ENCODE measurements around the gene TAGLN3. TPM values are rescaled to one million over a fixed set of nuclear protein-coding genes. Genes with fewer than 3 reads are reported as not detected.

The TAGLN3 gene
- total and polyA plus RNA-seq, 4 donors: not detected

- TF ChIP-seq FOXA2 (IDR thresholded peaks at IDR 0.05): no peak
- no peak for TF ChIP-seq ZBTB33 (IDR thresholded peaks at IDR 0.05)
- no peak for TF ChIP-seq SP1 (IDR thresholded peaks at IDR 0.05)
Observed at GRCh38 chr3:112047264-112047663, 48.5 kb downstream of the TAGLN3 start (continued).

GRCh38 chr3:112048911-112049310, 50.2 kb downstream of the TAGLN3 start:
- H3K27ac ChIP-seq (ENCODE audit: low read depth in 1 of 2, low read length in 2 of 2): no peak overlapping the region
- TF ChIP-seq SP1 (IDR thresholded peaks at IDR 0.05) (no peak), GABPA (IDR thresholded peaks at IDR 0.05 in 1 of 2, conservative IDR thresholded peaks at IDR 0.05 in 1 of 2) (no peak)
- H3K27me3 ChIP-seq (ENCODE audit: control insufficient read depth in 4 of 4, insufficient read depth in 4 of 4, low read length in 3 of 4): peaks cover 0 to 3% (median 0%) of the 10 kb centered on the region in 4 donors
- no peak for DNase-seq (ENCODE audit: low spot score)
- H3K9me3 ChIP-seq (ENCODE audit: control insufficient read depth in 4 of 4, low read length in 3 of 4): no peaks in the 10 kb centered on the region
- no peak overlapping the region for H3K4me3 ChIP-seq (ENCODE audit: low read depth in 1 of 3, low read length in 3 of 3)
- no peaks in the 10 kb centered on the region for H3K36me3 ChIP-seq (ENCODE audit: control insufficient read depth in 4 of 4, insufficient read depth in 3 of 4, low read depth in 1 of 4, low read length in 3 of 4)
- peaks cover 0 to under 1% (median 0%) of the 10 kb centered on the region in 4 donors for H3K4me1 ChIP-seq (ENCODE audit: control insufficient read depth in 4 of 4, insufficient read depth in 4 of 4, low read length in 3 of 4)
- 74% methylated on average over 8 of the region's 8 CpGs for WGBS
- H3K9ac ChIP-seq (ENCODE audit: low read depth in 1 of 2, low read length in 2 of 2): no peak overlapping the region

- H3K9ac ChIP-seq (ENCODE audit: low read depth in 1 of 2, low read length in 2 of 2): no peak overlapping the region
- 42% methylated on average over 1 of the region's 1 CpG for WGBS
- TF ChIP-seq SP1 (IDR thresholded peaks at IDR 0.05): no peak
- TF ChIP-seq ZBTB33 (IDR thresholded peaks at IDR 0.05): no peak
- TF ChIP-seq ATF3 (IDR thresholded peaks at IDR 0.05): no peak
- no peak for TF ChIP-seq FOXA2 (IDR thresholded peaks at IDR 0.05)
- no peak for TF ChIP-seq HNF4G (IDR thresholded peaks at IDR 0.05)
- TF ChIP-seq TAF1 (conservative IDR thresholded peaks at IDR 0.05): no peak
- no peak for TF ChIP-seq CTCF (IDR thresholded peaks at IDR 0.05; ENCODE audit: low read depth, low read length, missing input control)
- no peak for TF ChIP-seq HNF4A (conservative IDR thresholded peaks at IDR 0.05)
- no peak for TF ChIP-seq REST (IDR thresholded peaks at IDR 0.05)
Observed at GRCh38 chr3:112053229-112053628, 54.5 kb downstream of the TAGLN3 start.

More at GRCh38 chr3:112053229-112053628, 54.5 kb downstream of the TAGLN3 start:
- Histone ChIP-seq H3K9me3 (ENCODE audit: control insufficient read depth in 4 of 4, low read length in 3 of 4) (no peaks in the 10 kb centered on the region), H3K4me3 (ENCODE audit: low read depth in 1 of 3, low read length in 3 of 3) (no peak overlapping the region), H3K4me1 (ENCODE audit: control insufficient read depth in 4 of 4, insufficient read depth in 4 of 4, low read length in 3 of 4) (no peaks in the 10 kb centered on the region), H3K27ac (ENCODE audit: low read depth in 1 of 2, low read length in 2 of 2) (no peak overlapping the region), H3K27me3 (ENCODE audit: control insufficient read depth in 4 of 4, insufficient read depth in 4 of 4, low read length in 3 of 4) (peaks cover 0 to 4% (median 0%) of the 10 kb centered on the region in 4 donors), H3K36me3 (ENCODE audit: control insufficient read depth in 4 of 4, insufficient read depth in 3 of 4, low read depth in 1 of 4, low read length in 3 of 4) (no peaks in the 10 kb centered on the region)
- no peak for DNase-seq (ENCODE audit: low spot score)
